Activated CD4-positive, alpha-beta T cell treated with anti-CD3 and anti-CD28 coated beads for 24 hours (primary cell): ENCODE measurements around the gene BLOC1S5.
"Not testable (repeated sequence)": the region's sequence is repeated elsewhere in the genome, so short reads cannot be mapped to it uniquely, and the experiment has no call there.

ENCODE experiments used
- DNase-seq, 2 donors: peaks; one replicate each; pipeline ENCODE4 v3.0.0-alpha.2; 2020; ENCODE audit warnings: low read depth in 2 of 2

Gene BLOC1S5

GRCh38 chr6:7993399-7993798 is 70.8 kb downstream of the BLOC1S5 start:
- DNase-seq, result no peak

GRCh38 chr6:7992002-7992815 is 72.0 kb downstream of the BLOC1S5 start:
- no peak for DNase-seq

- no peak for DNase-seq
Observed at GRCh38 chr6:7991536-7991935, 72.7 kb downstream of the BLOC1S5 start.

- DNase-seq, result no peak
Observed at GRCh38 chr6:7986219-7986618, 78.0 kb downstream of the BLOC1S5 start.

- not testable (repeated sequence) for DNase-seq
Observed at GRCh38 chr6:7983967-7984366, 80.2 kb downstream of the BLOC1S5 start.

GRCh38 chr6:7979831-7980230 is 84.4 kb downstream of the BLOC1S5 start:
- DNase-seq, result no peak

- no peak for DNase-seq
Observed at GRCh38 chr6:7978736-7979135, 85.5 kb downstream of the BLOC1S5 start.

GRCh38 chr6:7976485-7977056 is 87.6 kb downstream of the BLOC1S5 start:
- DNase-seq, result no peak

- DNase-seq, result no peak
Observed at GRCh38 chr6:7975764-7976146, 88.4 kb downstream of the BLOC1S5 start.

- no peak for DNase-seq
Observed at GRCh38 chr6:7974938-7975763, 89.0 kb downstream of the BLOC1S5 start.

- DNase-seq, result no peak
Observed at GRCh38 chr6:7974565-7974937, 89.6 kb downstream of the BLOC1S5 start.

- no peak for DNase-seq
Observed at GRCh38 chr6:7973584-7973983, 90.6 kb downstream of the BLOC1S5 start.

- DNase-seq, result no peak
Observed at GRCh38 chr6:7971499-7971898, 92.7 kb downstream of the BLOC1S5 start.

GRCh38 chr6:7970616-7971015 is 93.6 kb downstream of the BLOC1S5 start:
- DNase-seq, result no peak
